OCI-LY7 (cell line): ENCODE results near the gene ILKAP.

Source experiments
- EZH2phosphoT487 ChIP-seq: fragments of 200-600 bp; sonication (generic); IDR thresholded peaks from 2 replicates; pipeline ENCODE4 v1.6.1; 2018; ENCODE audit warnings: low read depth, borderline replicate concordance, mild to moderate bottlenecking, mixed run types, antibody characterized with exemption, low read length, moderate library complexity, mixed read lengths
- TF ChIP-seq, protein P1 (sequence below): fragments of 200-600 bp; sonication (generic); conservative IDR thresholded peaks from 2 replicates; pipeline ENCODE4 v1.5.1; 2014; ENCODE audit warnings: mild to moderate bottlenecking, antibody characterized with exemption, low read length, moderate library complexity, mixed read lengths

DNA sequence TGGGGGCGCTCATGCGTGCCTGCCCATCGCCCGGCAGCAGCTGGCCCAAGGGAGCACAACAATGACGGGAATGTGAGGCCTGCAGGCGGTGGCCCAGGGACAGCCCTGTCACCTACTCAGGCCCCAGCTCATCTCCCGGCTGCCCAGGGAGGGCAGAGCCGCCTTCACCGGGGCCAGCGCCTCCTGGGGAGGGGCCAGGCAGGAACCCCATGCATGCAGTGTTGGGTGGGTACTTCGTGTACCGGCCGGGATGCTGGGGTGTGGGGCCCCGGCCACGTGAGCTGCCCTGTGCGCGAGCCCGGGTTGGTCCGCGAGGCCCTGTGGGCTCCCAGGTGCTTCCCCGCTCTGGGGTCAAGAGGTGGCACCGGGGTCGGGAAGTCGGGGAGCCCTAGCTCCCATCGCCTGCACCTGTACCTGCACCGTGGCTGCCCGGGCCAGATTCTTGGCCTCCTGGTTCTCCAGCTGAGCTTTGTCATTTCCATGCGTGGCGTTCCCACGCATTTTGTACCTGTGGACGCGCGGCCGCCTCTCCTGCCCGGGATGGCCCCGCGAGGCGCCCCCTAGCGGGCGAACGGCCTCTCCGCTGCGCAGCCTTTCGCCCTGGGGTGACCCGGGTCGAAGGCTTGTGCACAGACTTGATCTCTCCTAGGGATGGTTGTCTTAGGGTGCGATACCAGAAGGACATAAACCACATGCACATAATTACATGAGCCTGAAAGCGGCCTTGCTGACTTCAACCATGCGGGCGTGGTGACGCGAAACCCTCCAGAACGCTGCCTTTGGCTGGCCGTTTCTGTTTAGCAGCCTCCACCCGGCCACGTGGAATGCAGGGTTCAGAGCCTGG, 64.1 kb downstream of the ILKAP start:
- TF ChIP-seq, protein P1, sequence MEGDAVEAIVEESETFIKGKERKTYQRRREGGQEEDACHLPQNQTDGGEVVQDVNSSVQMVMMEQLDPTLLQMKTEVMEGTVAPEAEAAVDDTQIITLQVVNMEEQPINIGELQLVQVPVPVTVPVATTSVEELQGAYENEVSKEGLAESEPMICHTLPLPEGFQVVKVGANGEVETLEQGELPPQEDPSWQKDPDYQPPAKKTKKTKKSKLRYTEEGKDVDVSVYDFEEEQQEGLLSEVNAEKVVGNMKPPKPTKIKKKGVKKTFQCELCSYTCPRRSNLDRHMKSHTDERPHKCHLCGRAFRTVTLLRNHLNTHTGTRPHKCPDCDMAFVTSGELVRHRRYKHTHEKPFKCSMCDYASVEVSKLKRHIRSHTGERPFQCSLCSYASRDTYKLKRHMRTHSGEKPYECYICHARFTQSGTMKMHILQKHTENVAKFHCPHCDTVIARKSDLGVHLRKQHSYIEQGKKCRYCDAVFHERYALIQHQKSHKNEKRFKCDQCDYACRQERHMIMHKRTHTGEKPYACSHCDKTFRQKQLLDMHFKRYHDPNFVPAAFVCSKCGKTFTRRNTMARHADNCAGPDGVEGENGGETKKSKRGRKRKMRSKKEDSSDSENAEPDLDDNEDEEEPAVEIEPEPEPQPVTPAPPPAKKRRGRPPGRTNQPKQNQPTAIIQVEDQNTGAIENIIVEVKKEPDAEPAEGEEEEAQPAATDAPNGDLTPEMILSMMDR: peak; percentile 89
- TF ChIP-seq EZH2phosphoT487: no peak
